H1 (cell line): ENCODE measurements around the gene NR2C2AP. TPM values are rescaled to one million over a fixed set of nuclear protein-coding genes. Genes with fewer than 3 reads are reported as not detected.

Experiments
- CTCF ChIA-PET: fragments of 300-600 bp; sonication (Branson Sonifier 250); formaldehyde crosslinking; loops from one replicate; lab custom pipeline; 2021; ENCODE audit not compliant: partially characterized antibody; lab: Charles Lee
- POLR2A ChIA-PET: fragments of 300-600 bp; sonication (Branson Sonifier 250); formaldehyde crosslinking; loops from one replicate; lab custom pipeline; 2021; ENCODE audit warnings: inconsistent platforms; ENCODE audit not compliant: partially characterized antibody; lab: Charles Lee
- DNase-seq, 2 experiments: peaks; one replicate each; pipeline versions ENCODE4 v3.0.0 to v3.0.0-alpha.2; 2010 to 2022; ENCODE audit warnings: low spot score in 2 of 2, low read depth in 1 of 2, mixed read lengths in 1 of 2
- FAIRE-seq: peaks from 2 replicates; lab custom pipeline; 2011; peaks lifted over from hg19 to GRCh38; lab: Jason Lieb, UNC
- H2AFZ ChIP-seq: 2 replicates; pipeline ENCODE4 v1.8.1; 2012; ENCODE audit warnings: low read length, inconsistent platforms
- H2AK5ac ChIP-seq: 2 replicates; pipeline ENCODE4 v1.6.1; 2013; ENCODE audit warnings: low read depth, low read length
- H2BK120ac ChIP-seq: replicated peaks from 2 replicates; pipeline ENCODE3; 2013; ENCODE audit warnings: low read depth, low read length, inconsistent platforms
- H2BK12ac ChIP-seq: 2 replicates; pipeline ENCODE4 v1.6.1; 2013; ENCODE audit warnings: low read depth, low read length
- H2BK15ac ChIP-seq: 2 replicates; pipeline ENCODE4 v1.6.1; 2013; ENCODE audit warnings: low read length
- H2BK20ac ChIP-seq: 2 replicates; pipeline ENCODE4 v1.6.1; 2013; ENCODE audit warnings: low read length
- H2BK5ac ChIP-seq: 2 replicates; pipeline ENCODE4 v1.6.1; 2013; ENCODE audit warnings: low read depth, low read length
- H3K14ac ChIP-seq: 2 replicates; pipeline ENCODE4 v1.6.1; 2013; ENCODE audit warnings: inconsistent platforms; ENCODE audit not compliant: insufficient read length
- H3K18ac ChIP-seq: 2 replicates; pipeline ENCODE4 v1.6.1; 2013; ENCODE audit warnings: low read length; ENCODE audit errors: extremely low read depth
- H3K23ac ChIP-seq: 2 replicates; pipeline ENCODE4 v1.6.1; 2013; ENCODE audit warnings: inconsistent platforms; ENCODE audit not compliant: insufficient read length
- H3K23me2 ChIP-seq: 2 replicates; pipeline ENCODE4 v1.6.1; 2013; ENCODE audit warnings: low read depth, low read length
- H3K27ac ChIP-seq: 2 replicates; pipeline ENCODE4 v1.6.1; 2011; ENCODE audit warnings: low read depth, low read length, inconsistent platforms
- H3K27me3 ChIP-seq, 4 experiments: replicated peaks in 1 of 4; 1 replicate in 1 of 4; 2 replicates in 3 of 4; pipeline versions ENCODE4 v1.6.1 to v1.8.1; 2011 to 2013; ENCODE audit warnings: low read length in 3 of 4, mild to moderate bottlenecking in 3 of 4, inconsistent platforms in 2 of 4, mixed read lengths in 2 of 4, moderate library complexity in 1 of 4; ENCODE audit not compliant: control insufficient read depth in 3 of 4, insufficient read depth in 3 of 4; ENCODE audit errors: extremely low read depth in 1 of 4
- H3K36me3 ChIP-seq, 4 experiments: 2 replicates each; pipeline versions ENCODE4 v1.6.1 to v1.8.1; 2011 to 2013; ENCODE audit warnings: mild to moderate bottlenecking in 4 of 4, low read length in 3 of 4, moderate library complexity in 2 of 4, control low read depth in 1 of 4, inconsistent platforms in 1 of 4; ENCODE audit not compliant: insufficient read depth in 4 of 4, control insufficient read depth in 2 of 4
- H3K4ac ChIP-seq: replicated peaks from 2 replicates; pipeline ENCODE3; 2013; ENCODE audit warnings: low read length, low read depth, mixed read lengths, inconsistent platforms; ENCODE audit not compliant: insufficient read length
- H3K4me1 ChIP-seq, 4 experiments: replicated peaks in 1 of 4; 1 replicate in 1 of 4; 2 replicates in 3 of 4; pipeline versions ENCODE4 v1.6.1 to v1.8.1; 2011 to 2013; ENCODE audit warnings: low read length in 3 of 4, inconsistent platforms in 2 of 4, mixed read lengths in 1 of 4; ENCODE audit not compliant: insufficient read depth in 4 of 4, control insufficient read depth in 3 of 4
- H3K4me2 ChIP-seq, 2 experiments: 2 replicates each; pipeline versions ENCODE4 v1.6.1 to v1.8.1; 2011 to 2013; ENCODE audit warnings: low read depth in 2 of 2, low read length in 2 of 2, control low read depth in 1 of 2, inconsistent platforms in 1 of 2, mild to moderate bottlenecking in 1 of 2; ENCODE audit not compliant: insufficient read depth in 1 of 2
- H3K4me3 ChIP-seq, 4 experiments: fragments of 200-600, 300-600 bp in 1 of 4; sonication (generic), shearing (Covaris generic), sonication (Bioruptor Twin) in 1 of 4; 2 replicates each; pipeline versions ENCODE4 v1.5.1 to v1.8.1; 2011 to 2016; ENCODE audit warnings: low read length in 4 of 4, low read depth in 3 of 4, control low read depth in 2 of 4, inconsistent platforms in 2 of 4, mild to moderate bottlenecking in 2 of 4, mixed read lengths in 1 of 4, moderate library complexity in 1 of 4; ENCODE audit not compliant: insufficient read depth in 2 of 4; ENCODE audit errors: extremely low read depth in 1 of 4
- H3K56ac ChIP-seq: replicated peaks from 2 replicates; pipeline ENCODE3; 2013; ENCODE audit warnings: low read depth, mild to moderate bottlenecking, mixed read lengths, low read length, inconsistent platforms; ENCODE audit not compliant: insufficient read length
- H3K79me1 ChIP-seq: 2 replicates; pipeline ENCODE4 v1.6.1; 2013; ENCODE audit warnings: low read depth, low read length, control low read depth
- H3K79me2 ChIP-seq, 2 experiments: 2 replicates each; pipeline versions ENCODE4 v1.6.1 to v1.8.1; 2012 to 2013; ENCODE audit warnings: low read length in 2 of 2, mild to moderate bottlenecking in 2 of 2, inconsistent platforms in 1 of 2; ENCODE audit not compliant: insufficient read depth in 2 of 2, control insufficient read depth in 1 of 2
- H3K9ac ChIP-seq, 4 experiments: replicated peaks in 1 of 4; 1 replicate in 1 of 4; 2 replicates in 3 of 4; pipeline versions ENCODE4 v1.6.1 to v1.8.1; 2011 to 2013; ENCODE audit warnings: low read depth in 3 of 4, low read length in 3 of 4, control low read depth in 2 of 4, mild to moderate bottlenecking in 2 of 4, moderate library complexity in 2 of 4, inconsistent platforms in 1 of 4; ENCODE audit errors: extremely low read depth in 1 of 4
- H3K9me3 ChIP-seq, 2 experiments: 2 replicates each; pipeline versions ENCODE4 v1.6.1 to v1.8.1; 2012 to 2013; ENCODE audit warnings: mild to moderate bottlenecking in 2 of 2, moderate library complexity in 2 of 2, control low read depth in 1 of 2, inconsistent platforms in 1 of 2, low read depth in 1 of 2, low read length in 1 of 2, mixed read lengths in 1 of 2; ENCODE audit not compliant: insufficient read depth in 2 of 2
- H4K20me1 ChIP-seq, 2 experiments: replicated peaks in 1 of 2; 2 replicates each; pipeline versions ENCODE3 to v1.8.1; 2011 to 2013; ENCODE audit warnings: inconsistent platforms in 2 of 2, low read length in 2 of 2, mild to moderate bottlenecking in 1 of 2; ENCODE audit not compliant: insufficient read depth in 2 of 2, control insufficient read depth in 1 of 2
- H4K5ac ChIP-seq: 2 replicates; pipeline ENCODE4 v1.6.1; 2013; ENCODE audit warnings: low read length, low read depth, mixed read lengths, inconsistent platforms; ENCODE audit not compliant: insufficient read length
- H4K8ac ChIP-seq: 2 replicates; pipeline ENCODE4 v1.8.0; 2013; ENCODE audit warnings: mild to moderate bottlenecking, moderate library complexity, low read length, inconsistent platforms; ENCODE audit not compliant: insufficient read depth; ENCODE audit errors: extremely low read depth
- H4K91ac ChIP-seq: replicated peaks from 2 replicates; pipeline ENCODE3; 2013; ENCODE audit warnings: low read length, mixed read lengths, inconsistent platforms; ENCODE audit not compliant: insufficient read length
- BACH1 ChIP-seq: IDR thresholded peaks from 2 replicates; pipeline ENCODE4 v1.6.1; 2012; ENCODE audit warnings: low read length, improper control_type of control experiment
- CBX5 ChIP-seq: fragments of 300-800, 300-1000 bp; sonication (generic); IDR thresholded peaks from 2 replicates; pipeline ENCODE4 v1.7.1; 2016; ENCODE audit warnings: antibody characterized with exemption, low read length, low read depth
- CHD2 ChIP-seq: IDR thresholded peaks from 2 replicates; pipeline ENCODE4 v1.6.1; 2012; ENCODE audit warnings: low read length, improper control_type of control experiment
- CTBP2 ChIP-seq: IDR thresholded peaks from 2 replicates; pipeline ENCODE4 v1.7.0; 2011; ENCODE audit warnings: borderline replicate concordance, mild to moderate bottlenecking, moderate library complexity, mixed read lengths, low read length; ENCODE audit not compliant: insufficient read depth, insufficient read length
- EGR1 ChIP-seq: IDR thresholded peaks from 2 replicates; pipeline ENCODE4 v1.6.1; 2011; ENCODE audit warnings: low read depth, low read length, borderline replicate concordance
- EZH2 ChIP-seq: fragments of 200-600 bp; sonication (generic); IDR thresholded peaks from 2 replicates; pipeline ENCODE4 v1.7.1; 2012; ENCODE audit warnings: low read depth, mild to moderate bottlenecking, moderate library complexity, low read length, inconsistent platforms; ENCODE audit not compliant: severe bottlenecking
- HDAC6 ChIP-seq: IDR thresholded peaks from one replicate; pipeline ENCODE4 v1.7.1; 2012; ENCODE audit warnings: low read depth, mild to moderate bottlenecking, inconsistent platforms, low read length, moderate library complexity
- JUN ChIP-seq: IDR thresholded peaks from 2 replicates; pipeline ENCODE4 v1.6.1; 2011; ENCODE audit warnings: low read depth, mild to moderate bottlenecking, improper control_type of control experiment, low read length
- KDM1A ChIP-seq: fragments of 200-600, 300-600 bp; sonication (generic); IDR thresholded peaks from 2 replicates; pipeline ENCODE4 v1.7.1; 2016; ENCODE audit warnings: mild to moderate bottlenecking, low read length, borderline replicate concordance
- PHF8 ChIP-seq: fragments of 200-600 bp; sonication (generic); conservative IDR thresholded peaks from 2 replicates; pipeline ENCODE4 v1.7.1; 2012; ENCODE audit warnings: low read depth, mild to moderate bottlenecking, inconsistent platforms, low read length, moderate library complexity
- SIX5 ChIP-seq: IDR thresholded peaks from 2 replicates; pipeline ENCODE4 v1.6.1; 2011; ENCODE audit warnings: mild to moderate bottlenecking, low read depth, low read length
- SUZ12 ChIP-seq: fragments of 200-600 bp; sonication (generic); IDR thresholded peaks from 2 replicates; pipeline ENCODE4 v1.6.1; 2012; ENCODE audit warnings: mild to moderate bottlenecking, inconsistent platforms, low read length, moderate library complexity, mixed read lengths
- TAF1 ChIP-seq: IDR thresholded peaks from 2 replicates; pipeline ENCODE4 v1.6.1; 2011; ENCODE audit warnings: mild to moderate bottlenecking, low read depth, low read length
- TAF7 ChIP-seq: optimal IDR thresholded peaks from 2 replicates; pipeline ENCODE3; 2011; ENCODE audit warnings: low read depth, mild to moderate bottlenecking, inconsistent platforms, low read length, moderate library complexity, borderline replicate concordance
- WGBS, 2 experiments: shearing (Covaris generic) in 1 of 2; methylation state at CpG; one replicate each; pipeline versions ENCODE4 v1.1.6 to v1.1.7; 2013 to 2015; ENCODE audit warnings: low lambda C conversion rate in 2 of 2, mixed read lengths in 2 of 2, inconsistent platforms in 1 of 2, low coverage in 1 of 2, missing lambda C conversion rate in 1 of 2; ENCODE audit not compliant: insufficient replicate concordance in 2 of 2, insufficient coverage in 1 of 2, insufficient read length in 1 of 2; ENCODE audit errors: extremely low coverage in 1 of 2, missing lambda C conversion rate in 1 of 2; 5-methylcytosine and 5-hydroxymethylcytosine counted together
- polyA plus RNA-seq, 7 experiments: library from polyadenylated mRNA; depleted of rRNA in 3 of 7; stranded (reverse) in 5 of 7; unstranded in 2 of 7; fragments of >200 nt in 5 of 7; fragments of 200-250 nt in 2 of 7; gene quantifications; 1 replicate in 5 of 7; 2 replicates in 1 of 7; 4 replicates in 1 of 7; pipeline versions ENCODE4 v1.2.1 to v1.2.3, GENCODE V29; 2011 to 2013; ENCODE audit warnings: missing spikeins in 2 of 7, mixed read lengths in 2 of 7
- total RNA-seq: library from RNA; stranded (reverse); fragmentation: NEBNext Ultra II Directional; extraction: Animal tissue kit (Norgen Biotek cat#: 25700); gene quantifications from 2 replicates; pipeline ENCODE4 v1.2.1, GENCODE V29; 2021

The NR2C2AP gene
- total and polyA plus RNA-seq, 2 of the 8 experiments (the other 6 are each of a cell fraction or from before 2014, with no cell fraction given): 16.4 to 20.5 TPM

- Histone ChIP-seq H2BK12ac (no peak overlapping the region), H2BK15ac (no peak overlapping the region), H3K4me1 (peaks cover 0 to 7% (median 3%) of the 10 kb centered on the region in 4 experiments; a peak in 4 of 7 replicates)
- TF ChIP-seq BACH1 (no peak), SUZ12 (no peak), EZH2 (no peak), SIX5 (no peak), EGR1 (no peak), JUN (no peak), TAF7 (no peak), PHF8 (no peak), HDAC6 (no peak), TAF1 (no peak), CBX5 (no peak), CHD2 (no peak), CTBP2 (no peak), KDM1A (no peak)
These were observed 24.0 kb upstream of the NR2C2AP start for GRCh38 chr19:19227217-19227616.

More at GRCh38 chr19:19227217-19227616, 24.0 kb upstream of the NR2C2AP start:
- no peak overlapping the region for H3K4me2 ChIP-seq
- ChIA-PET POLR2A (interaction anchor here (1.5 kb wide), 1 partner anchor 18 kb away, joined by 3 read pairs; no protein-coding TSS in a partner anchor), CTCF (interaction anchor here (0.6 to 2.5 kb wide), 7 partner anchors 13 to 111 kb away, joined by 3 to 7 read pairs (median 3); no protein-coding TSS in a partner anchor)
- H4K8ac ChIP-seq: no peak overlapping the region
- H3K9me3 ChIP-seq: peaks cover 4 to 5% of the 10 kb centered on the region in 2 experiments; a peak in 2 of 4 replicates
- H3K36me3 ChIP-seq: no peaks in the 10 kb centered on the region
- no peak overlapping the region for H2BK120ac ChIP-seq
- H2BK5ac ChIP-seq: no peak overlapping the region
- H4K5ac ChIP-seq: no peak overlapping the region
- H2BK20ac ChIP-seq: no peak overlapping the region
- no peak overlapping the region for H3K9ac ChIP-seq
- no peak overlapping the region for H3K23ac ChIP-seq
- FAIRE-seq (no peak), DNase-seq (no peak)
- H3K23me2 ChIP-seq: peaks cover 5% of the 10 kb centered on the region; the same call in 1 of the 2 replicates
- WGBS, 2 experiments: 87% methylated on average over 4 of the region's 4 CpGs; no CpG with 5 or more reads in 1 of the 2 experiments
- no peak overlapping the region for H3K27ac ChIP-seq
- H3K14ac ChIP-seq: no peak overlapping the region
- H3K27me3 ChIP-seq: peaks cover 2 to 16% (median 11%) of the 10 kb centered on the region in 4 experiments
- H2AK5ac ChIP-seq: no peak overlapping the region
- H4K91ac ChIP-seq: no peak overlapping the region
- H2AFZ ChIP-seq: no peak overlapping the region
- no peak overlapping the region for H3K4me3 ChIP-seq
- H3K18ac ChIP-seq: no peak overlapping the region
- no peak overlapping the region for H3K56ac ChIP-seq
- no peaks in the 10 kb centered on the region for H3K79me1 ChIP-seq
- H3K4ac ChIP-seq: no peak overlapping the region
- no peaks in the 10 kb centered on the region for H4K20me1 ChIP-seq
- no peaks in the 10 kb centered on the region for H3K79me2 ChIP-seq
